Kidney glomerular epithelial cell (primary cell): ENCODE data around the gene GDPGP1.
"Not testable (repeated sequence)": the region's sequence is repeated elsewhere in the genome, so short reads cannot be mapped to it uniquely, and the experiment has no call there.

ENCODE experiments used
- DNase-seq: peaks from one replicate; lab custom pipeline; 2025; lab: John Stamatoyannopoulos, UW

The GDPGP1 gene, protein sequence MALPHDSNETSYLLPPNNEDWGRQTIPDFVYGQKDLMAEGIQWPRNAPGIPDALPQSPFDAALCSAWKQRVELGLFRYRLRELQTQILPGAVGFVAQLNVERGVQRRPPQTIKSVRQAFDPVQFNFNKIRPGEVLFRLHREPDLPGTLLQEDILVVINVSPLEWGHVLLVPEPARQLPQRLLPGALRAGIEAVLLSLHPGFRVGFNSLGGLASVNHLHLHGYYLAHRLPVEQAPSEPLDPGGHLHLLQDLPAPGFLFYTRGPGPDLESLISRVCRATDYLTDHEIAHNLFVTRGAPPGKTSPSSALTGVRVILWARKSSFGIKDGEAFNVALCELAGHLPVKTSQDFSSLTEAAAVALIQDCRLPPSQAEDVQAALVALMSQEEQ

GRCh38 chr15:90234096-90234988 lies at the start of gene GDPGP1:
GDPGP1 (plus strand) TSS chr15:90234209; CDS start chr15:90240909, 6,700 bp downstream.
- DNase-seq = no peak

- peak; percentile 69 for DNase-seq
Observed at GRCh38 chr15:90184786-90185704, 49.0 kb upstream of the GDPGP1 start.

DNA sequence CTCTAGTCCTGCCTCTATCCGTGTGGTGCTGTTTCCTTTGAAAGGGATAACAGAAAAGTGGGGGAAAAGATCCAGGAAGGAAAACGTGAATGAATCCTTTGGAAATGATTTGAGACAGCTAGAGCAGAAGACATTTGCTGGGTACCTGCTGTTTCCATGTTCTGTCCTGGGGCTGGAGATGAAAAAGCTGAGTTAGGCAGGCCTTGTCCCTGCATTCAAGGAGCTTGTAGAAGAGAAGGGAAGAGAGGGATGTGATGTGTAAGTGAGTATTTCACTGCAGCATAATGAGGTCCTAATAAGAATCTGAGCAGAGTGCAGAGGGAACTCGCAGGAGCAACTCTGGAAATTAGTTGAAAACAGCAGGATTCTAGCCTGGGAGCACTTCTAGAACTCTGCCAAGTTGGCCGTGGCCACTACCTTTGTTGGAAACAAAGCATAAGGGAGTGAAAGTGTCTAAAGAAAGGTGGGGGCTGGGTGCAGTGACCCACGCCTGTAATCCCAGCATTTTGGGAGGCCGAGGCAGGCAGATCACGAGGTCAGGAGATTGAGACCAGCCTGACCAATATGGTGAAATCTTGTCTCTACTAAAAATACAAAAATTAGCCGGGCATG lies 46.6 kb upstream of the GDPGP1 start:
- DNase-seq = no peak

GRCh38 chr15:90188065-90188464 lies 45.9 kb upstream of the GDPGP1 start:
- not testable (repeated sequence) for DNase-seq

- DNase-seq = no peak
Observed at GRCh38 chr15:90188914-90189748, 44.9 kb upstream of the GDPGP1 start.

DNA sequence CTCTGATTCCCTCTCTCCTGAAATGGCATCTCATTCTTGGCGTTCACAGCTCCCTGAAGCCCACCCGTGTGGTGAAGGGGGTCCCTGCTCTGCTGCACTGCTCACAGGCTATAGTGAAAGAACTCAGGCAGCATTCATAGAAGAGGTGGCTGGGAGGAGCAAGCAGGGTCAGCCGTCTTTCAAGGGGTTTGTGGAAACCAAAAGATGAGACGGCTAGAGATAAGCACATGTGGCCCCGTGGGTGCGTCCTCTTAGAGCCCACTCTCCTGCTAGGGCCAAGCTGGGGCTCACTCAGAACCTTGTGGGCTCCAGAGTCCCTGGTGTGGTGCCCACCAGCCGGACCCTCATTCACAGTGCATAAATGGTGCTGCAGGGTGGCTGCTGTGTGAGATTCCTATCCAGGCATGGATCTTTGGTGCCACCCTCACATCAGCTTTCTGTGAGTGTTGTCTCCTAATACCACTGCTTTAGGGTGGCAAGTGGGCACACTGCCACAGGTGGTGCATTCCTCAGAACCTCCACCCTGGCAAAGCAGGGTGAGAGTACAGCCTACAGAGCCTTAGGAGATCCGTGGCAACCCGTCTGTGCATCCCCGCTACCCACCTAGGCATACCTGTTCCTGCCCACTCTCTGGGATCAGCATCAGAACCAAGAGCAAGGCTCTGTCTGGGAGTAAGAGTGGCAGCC lies 44.1 kb upstream of the GDPGP1 start:
- no peak for DNase-seq

DNA sequence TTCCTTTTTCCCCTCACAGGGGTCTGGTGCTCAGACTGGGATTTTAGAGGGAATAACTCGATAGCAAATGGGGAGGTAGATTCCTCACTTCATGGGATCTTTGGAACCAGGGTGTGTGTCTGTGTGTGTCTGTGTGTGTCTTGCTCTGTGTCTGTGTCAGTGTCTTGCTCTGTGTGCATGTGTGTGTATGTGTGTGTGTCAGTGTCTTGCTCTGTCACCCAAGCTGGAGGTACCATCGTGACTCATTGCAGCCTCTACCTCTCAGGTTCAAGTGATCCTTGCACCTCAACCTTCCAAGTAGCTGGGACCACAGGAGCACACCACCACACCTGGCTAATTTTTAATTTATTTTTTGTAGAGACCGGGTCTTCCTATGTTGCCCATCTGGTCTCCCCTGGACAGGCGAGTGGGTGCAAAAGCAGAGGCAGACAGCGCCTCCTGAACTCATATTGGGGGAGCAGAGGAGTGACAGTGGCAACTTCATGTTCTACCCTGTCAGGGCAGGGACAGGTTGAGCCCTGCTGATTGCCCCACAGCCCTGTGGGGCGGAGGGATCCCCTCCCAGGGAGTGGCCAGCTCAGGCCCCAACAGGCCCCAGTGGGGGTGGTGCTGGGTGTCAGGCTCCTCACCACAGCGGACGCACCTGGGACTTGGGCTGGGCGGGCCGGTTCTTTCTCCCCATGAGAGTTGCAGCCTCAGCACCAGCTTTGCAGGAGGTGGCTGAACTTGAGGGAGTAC lies 43.2 kb upstream of the GDPGP1 start:
- DNase-seq = no peak

- no peak for DNase-seq
Observed at GRCh38 chr15:90191344-90191687, 42.7 kb upstream of the GDPGP1 start.

- DNase-seq = peak; percentile 61
Observed at GRCh38 chr15:90191794-90192509, 42.1 kb upstream of the GDPGP1 start.

GRCh38 chr15:90192961-90193786 lies 40.8 kb upstream of the GDPGP1 start:
- no peak for DNase-seq

- no peak for DNase-seq
Observed at GRCh38 chr15:90194655-90195054, 39.4 kb upstream of the GDPGP1 start.

DNA sequence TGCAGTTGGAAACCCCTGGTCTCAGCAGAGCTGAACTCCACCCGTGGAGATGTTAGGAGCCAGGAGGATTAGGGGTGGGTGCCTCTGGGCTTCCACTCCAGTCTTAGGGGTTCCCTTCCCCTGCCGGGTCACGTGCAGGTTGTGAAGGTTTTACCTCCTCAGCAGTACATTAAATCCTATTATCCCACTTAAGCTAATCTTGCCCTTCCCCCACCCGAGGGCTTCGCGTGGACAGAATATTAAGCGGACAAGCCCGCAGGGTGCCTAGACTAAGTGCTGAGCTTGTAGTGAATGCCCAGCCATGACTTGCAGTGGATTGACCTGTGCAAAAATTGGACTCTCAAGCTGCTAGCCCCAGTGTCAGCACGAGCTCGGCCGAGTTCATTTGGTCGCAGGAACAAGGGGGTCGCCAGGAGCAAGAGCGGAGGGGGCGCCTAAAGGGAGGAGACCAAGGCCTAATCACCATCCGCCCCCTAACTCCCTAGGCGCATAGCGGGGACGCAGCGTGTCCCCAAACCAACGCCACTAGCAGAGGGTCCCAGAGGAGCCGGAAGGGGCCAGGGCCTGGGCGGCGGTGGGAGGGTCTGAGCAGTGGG lies 33.4 kb upstream of the GDPGP1 start:
- DNase-seq = no peak

GRCh38 chr15:90201130-90201943 lies 32.7 kb upstream of the GDPGP1 start, which contains the start of gene SEMA4B:
SEMA4B (plus strand) TSS chr15:90201330; CDS start chr15:90201579, 249 bp downstream.
- no peak for DNase-seq

DNA sequence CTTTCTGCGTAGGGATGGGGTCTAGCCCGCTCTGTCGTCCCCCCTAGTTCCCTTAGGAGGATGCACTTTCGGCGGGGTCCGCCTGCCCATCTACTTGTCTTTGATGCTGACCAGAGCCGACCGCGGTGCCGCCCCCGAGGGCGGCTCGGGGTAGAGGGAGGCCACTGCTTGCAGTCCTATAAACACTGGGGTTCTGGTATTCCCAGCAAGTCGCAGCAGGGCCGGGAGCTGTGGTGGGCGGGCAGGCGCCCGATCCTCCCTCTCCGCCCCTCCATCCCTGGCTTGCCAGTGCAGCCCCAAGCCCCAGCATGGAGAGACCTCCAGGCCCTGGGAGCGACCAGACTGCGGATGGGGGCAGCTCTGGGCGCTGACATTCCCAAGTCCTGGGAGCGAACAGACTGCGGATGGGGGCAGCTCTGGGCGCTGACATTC lies 32.0 kb upstream of the GDPGP1 start:
- DNase-seq = no peak

GRCh38 chr15:90202929-90203328 lies 31.1 kb upstream of the GDPGP1 start:
- no peak for DNase-seq

DNA sequence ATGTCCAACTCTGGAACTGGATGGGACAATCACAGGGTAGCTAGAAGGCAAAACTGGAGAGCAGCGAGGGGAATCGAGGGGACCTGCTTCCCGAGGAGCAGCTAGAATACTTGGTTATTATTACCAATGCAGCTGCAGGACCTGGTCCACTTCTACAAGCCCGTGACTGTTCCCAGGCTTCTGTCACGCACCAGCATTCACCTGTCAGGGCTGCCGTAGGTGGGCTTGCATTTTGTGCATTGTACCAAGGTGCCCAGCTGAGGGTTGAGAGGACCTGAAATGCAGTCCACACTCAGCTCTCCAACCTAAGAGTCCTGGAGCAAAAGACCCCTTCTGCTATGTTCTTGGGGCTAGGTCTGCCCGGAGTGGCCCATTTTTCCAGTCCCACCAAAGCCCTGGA lies 30.5 kb upstream of the GDPGP1 start:
- DNase-seq = no peak
